ENCODE data around the gene BEND3.

GRCh38 chr6:107070686-107071085 lies 44.6 kb downstream of the BEND3 start:
- TF ChIP-seq ZNF565 (CRISPR knock-in tag; conservative IDR thresholded peaks at IDR 0.05; ENCODE audit: low read depth) (no peak), OSR1 (CRISPR knock-in tag; IDR thresholded peaks at IDR 0.05) (no peak), RARB (CRISPR knock-in tag; IDR thresholded peaks at IDR 0.05) (no peak), ISL1 (CRISPR knock-in tag; IDR thresholded peaks at IDR 0.05) (no peak), POU6F1 (CRISPR knock-in tag; IDR thresholded peaks at IDR 0.05; ENCODE audit: borderline replicate concordance, low read depth) (no peak), ZNF8 (CRISPR knock-in tag; IDR thresholded peaks at IDR 0.05) (no peak), PATZ1 (CRISPR knock-in tag; IDR thresholded peaks at IDR 0.05; ENCODE audit: borderline replicate concordance) (no peak), ZFP30 (CRISPR knock-in tag; IDR thresholded peaks at IDR 0.05) (no peak), GLIS3 (CRISPR knock-in tag; IDR thresholded peaks at IDR 0.05) (no peak), ZC3H10 (CRISPR knock-in tag; IDR thresholded peaks at IDR 0.05) (no peak), CREB5 (CRISPR knock-in tag; IDR thresholded peaks at IDR 0.05; ENCODE audit: low read depth) (no peak)

Measured in SK-N-SH treated with all-trans-retinoic acid at 6 μM for 48 hours (cell line).